HepG2 (cell line): ENCODE data around the gene EDC3.

Experiments used
- ATF1 ChIP-seq: IDR thresholded peaks from 2 replicates; pipeline ENCODE4 v1.6.1; 2016; ENCODE audit warnings: mild to moderate bottlenecking, control low read depth
- DNMT1 ChIP-seq: sonication (generic); formaldehyde crosslinking; IDR thresholded peaks from 2 replicates; pipeline ENCODE4 v1.5.1; 2020; ENCODE audit warnings: mild to moderate bottlenecking, missing genetic modification reagents
- EZH2 ChIP-seq: conservative IDR thresholded peaks from 2 replicates; pipeline ENCODE4 v1.6.1; 2012; ENCODE audit warnings: mild to moderate bottlenecking, low read depth, low read length, moderate library complexity
- POLR2A ChIP-seq, 2 experiments: IDR thresholded peaks; 2 replicates each; pipeline ENCODE4 v1.6.1; 2011; ENCODE audit warnings: low read depth in 2 of 2, low read length in 2 of 2, mild to moderate bottlenecking in 1 of 2, moderate library complexity in 1 of 2; ENCODE audit not compliant: insufficient read depth in 1 of 2
- RAD51 ChIP-seq: fragments of 450-650 bp; IDR thresholded peaks from 2 replicates; pipeline ENCODE4 v1.6.1; 2016; ENCODE audit warnings: borderline replicate concordance
- TAF1 ChIP-seq: sonication (generic); formaldehyde crosslinking; IDR thresholded peaks from 2 replicates; pipeline ENCODE4 v1.4.0; 2020; ENCODE audit warnings: missing genetic modification reagents
- ZNF121 ChIP-seq: sonication (generic); formaldehyde crosslinking; IDR thresholded peaks from 2 replicates; pipeline ENCODE4 v1.5.0; 2020; ENCODE audit warnings: mild to moderate bottlenecking, missing genetic modification reagents
- ZNF567 ChIP-seq: sonication (generic); formaldehyde crosslinking; IDR thresholded peaks from 2 replicates; pipeline ENCODE4 v1.8.1; 2023; ENCODE audit warnings: mild to moderate bottlenecking, missing genetic modification reagents, borderline replicate concordance
- TF ChIP-seq, protein P1 (sequence below): sonication (generic); formaldehyde crosslinking; IDR thresholded peaks from 2 replicates; pipeline ENCODE4 v1.5.0; 2020; ENCODE audit warnings: mild to moderate bottlenecking, missing genetic modification reagents, moderate library complexity
- TF ChIP-seq, protein P2 (sequence below): sonication (generic); formaldehyde crosslinking; IDR thresholded peaks from 2 replicates; pipeline ENCODE4 v1.9.0; 2021; ENCODE audit warnings: missing genetic modification reagents, borderline replicate concordance
- TF ChIP-seq, protein P3 (sequence below): IDR thresholded peaks from 2 replicates; pipeline ENCODE4 v1.6.1; 2016; ENCODE audit warnings: low read depth

DNA sequence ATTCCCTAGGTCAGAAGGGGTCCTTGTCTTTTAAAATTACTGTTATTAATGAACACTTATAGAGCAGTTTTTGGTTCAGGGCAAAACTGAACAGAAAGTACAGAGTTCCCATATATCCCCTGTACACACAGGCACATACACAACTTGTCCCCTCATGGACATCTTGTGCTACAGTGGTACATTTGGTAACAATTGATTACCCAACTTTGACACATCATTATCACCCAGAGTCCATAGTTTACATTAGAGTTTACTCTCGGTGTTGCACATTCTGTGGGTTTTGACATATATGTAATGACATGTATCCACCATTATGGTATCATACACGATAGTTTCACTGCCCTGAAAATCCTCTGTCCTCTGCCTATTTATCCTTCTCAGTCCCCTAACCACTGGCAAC is 984 bp upstream of the EDC3 start:
- no peak for TF ChIP-seq ZNF567 (CRISPR knock-in tag)
- no peak for TF ChIP-seq DNMT1 (CRISPR knock-in tag)
- TF ChIP-seq, protein P1, sequence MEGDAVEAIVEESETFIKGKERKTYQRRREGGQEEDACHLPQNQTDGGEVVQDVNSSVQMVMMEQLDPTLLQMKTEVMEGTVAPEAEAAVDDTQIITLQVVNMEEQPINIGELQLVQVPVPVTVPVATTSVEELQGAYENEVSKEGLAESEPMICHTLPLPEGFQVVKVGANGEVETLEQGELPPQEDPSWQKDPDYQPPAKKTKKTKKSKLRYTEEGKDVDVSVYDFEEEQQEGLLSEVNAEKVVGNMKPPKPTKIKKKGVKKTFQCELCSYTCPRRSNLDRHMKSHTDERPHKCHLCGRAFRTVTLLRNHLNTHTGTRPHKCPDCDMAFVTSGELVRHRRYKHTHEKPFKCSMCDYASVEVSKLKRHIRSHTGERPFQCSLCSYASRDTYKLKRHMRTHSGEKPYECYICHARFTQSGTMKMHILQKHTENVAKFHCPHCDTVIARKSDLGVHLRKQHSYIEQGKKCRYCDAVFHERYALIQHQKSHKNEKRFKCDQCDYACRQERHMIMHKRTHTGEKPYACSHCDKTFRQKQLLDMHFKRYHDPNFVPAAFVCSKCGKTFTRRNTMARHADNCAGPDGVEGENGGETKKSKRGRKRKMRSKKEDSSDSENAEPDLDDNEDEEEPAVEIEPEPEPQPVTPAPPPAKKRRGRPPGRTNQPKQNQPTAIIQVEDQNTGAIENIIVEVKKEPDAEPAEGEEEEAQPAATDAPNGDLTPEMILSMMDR = no peak
- TF ChIP-seq ZNF121 = no peak
- TF ChIP-seq POLR2A (IDR thresholded peaks at IDR 0.05; ENCODE audit: insufficient read depth in 1 of 2, low read depth in 2 of 2, low read length in 2 of 2) = no peak
- TF ChIP-seq, protein P2, sequence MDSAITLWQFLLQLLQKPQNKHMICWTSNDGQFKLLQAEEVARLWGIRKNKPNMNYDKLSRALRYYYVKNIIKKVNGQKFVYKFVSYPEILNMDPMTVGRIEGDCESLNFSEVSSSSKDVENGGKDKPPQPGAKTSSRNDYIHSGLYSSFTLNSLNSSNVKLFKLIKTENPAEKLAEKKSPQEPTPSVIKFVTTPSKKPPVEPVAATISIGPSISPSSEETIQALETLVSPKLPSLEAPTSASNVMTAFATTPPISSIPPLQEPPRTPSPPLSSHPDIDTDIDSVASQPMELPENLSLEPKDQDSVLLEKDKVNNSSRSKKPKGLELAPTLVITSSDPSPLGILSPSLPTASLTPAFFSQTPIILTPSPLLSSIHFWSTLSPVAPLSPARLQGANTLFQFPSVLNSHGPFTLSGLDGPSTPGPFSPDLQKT (CRISPR knock-in tag) = no peak
- TF ChIP-seq EZH2 = no peak
- TF ChIP-seq ATF1 (CRISPR knock-in tag) = no peak
- TF ChIP-seq RAD51 = no peak
- TF ChIP-seq, protein P3, sequence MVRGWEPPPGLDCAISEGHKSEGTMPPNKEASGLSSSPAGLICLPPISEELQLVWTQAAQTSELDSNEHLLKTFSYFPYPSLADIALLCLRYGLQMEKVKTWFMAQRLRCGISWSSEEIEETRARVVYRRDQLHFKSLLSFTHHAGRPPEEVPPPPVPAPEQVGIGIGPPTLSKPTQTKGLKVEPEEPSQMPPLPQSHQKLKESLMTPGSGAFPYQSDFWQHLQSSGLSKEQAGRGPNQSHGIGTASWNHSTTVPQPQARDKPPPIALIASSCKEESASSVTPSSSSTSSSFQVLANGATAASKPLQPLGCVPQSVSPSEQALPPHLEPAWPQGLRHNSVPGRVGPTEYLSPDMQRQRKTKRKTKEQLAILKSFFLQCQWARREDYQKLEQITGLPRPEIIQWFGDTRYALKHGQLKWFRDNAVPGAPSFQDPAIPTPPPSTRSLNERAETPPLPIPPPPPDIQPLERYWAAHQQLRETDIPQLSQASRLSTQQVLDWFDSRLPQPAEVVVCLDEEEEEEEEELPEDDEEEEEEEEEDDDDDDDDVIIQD (CRISPR knock-in tag) = no peak
- TF ChIP-seq TAF1 (CRISPR knock-in tag) = no peak
